Ecto neural progenitor cell (in vitro differentiated cells): ENCODE results near the gene VKORC1L1.
"Not testable (repeated sequence)": the region's sequence is repeated elsewhere in the genome, so short reads cannot be mapped to it uniquely, and the experiment has no call there.

Experiments used
- DNase-seq: peaks from one replicate; pipeline ENCODE4 v3.0.0-alpha.2; 2018; ENCODE audit warnings: low spot score

VKORC1L1 gene

DNA sequence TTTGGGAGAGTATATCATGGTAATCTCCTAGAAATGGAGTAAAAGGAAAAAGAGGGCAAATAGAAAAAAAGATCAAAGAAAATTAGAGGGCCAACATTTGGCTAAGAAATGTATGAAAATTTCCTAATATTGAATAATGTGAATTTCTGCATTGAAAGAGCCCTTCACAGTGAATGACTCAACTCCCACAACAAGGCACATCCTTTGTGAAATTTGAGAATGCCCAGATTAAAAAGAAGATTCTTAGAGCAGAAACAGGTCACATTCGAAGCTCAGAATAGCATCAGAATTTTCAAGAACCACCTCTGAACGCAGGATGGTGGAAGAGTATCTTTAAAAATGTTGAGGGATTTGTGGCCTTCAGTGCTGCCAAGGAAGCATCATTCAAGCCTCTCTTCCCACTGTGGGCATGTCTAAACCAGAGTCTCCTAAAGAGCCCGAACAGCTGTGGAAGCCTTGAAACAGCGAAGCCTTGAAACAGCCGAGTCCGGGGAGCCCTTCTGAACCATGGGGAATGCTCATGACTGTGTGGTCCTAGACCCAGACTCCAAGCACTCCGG, 65.5 kb downstream of the VKORC1L1 start:
- no peak for DNase-seq

DNA sequence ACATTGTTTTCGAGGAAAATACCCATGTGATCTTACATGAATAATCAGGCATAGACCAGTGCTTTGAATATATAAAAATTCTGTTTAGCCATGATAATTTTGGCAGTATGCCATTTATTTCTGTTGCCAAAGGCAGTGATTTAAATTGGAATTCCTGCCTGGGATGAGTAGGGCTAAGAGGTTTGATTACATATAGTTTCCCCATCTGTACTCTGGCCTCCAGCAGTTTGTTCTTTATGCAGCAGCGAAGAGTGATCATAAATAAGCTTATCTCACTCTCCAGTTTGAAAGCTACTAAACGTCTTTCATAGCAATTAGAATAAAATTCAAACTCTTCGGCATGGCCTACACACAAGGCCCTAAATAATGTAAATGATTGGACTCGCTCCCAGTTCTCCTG, 72.9 kb downstream of the VKORC1L1 start:
- not testable (repeated sequence) for DNase-seq

DNA sequence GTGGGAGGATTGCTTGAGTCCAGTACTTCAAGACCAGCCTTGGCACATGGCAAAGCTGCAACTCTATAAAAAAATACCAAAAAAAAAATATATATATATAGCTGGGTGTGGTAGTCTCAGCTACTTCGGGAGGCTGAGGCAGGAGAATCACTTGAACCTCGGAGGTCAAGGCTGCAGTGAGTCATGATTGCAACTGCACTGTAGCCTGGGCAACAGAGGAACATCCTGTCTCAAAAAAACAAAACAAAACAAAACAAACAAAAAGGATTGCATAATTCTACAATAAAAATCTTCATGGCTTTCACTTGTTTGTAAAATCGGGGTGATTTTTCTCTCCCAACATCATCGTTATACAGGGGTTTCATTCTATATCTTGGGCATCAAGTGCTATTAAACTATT, 74.0 kb downstream of the VKORC1L1 start:
- no peak for DNase-seq

DNA sequence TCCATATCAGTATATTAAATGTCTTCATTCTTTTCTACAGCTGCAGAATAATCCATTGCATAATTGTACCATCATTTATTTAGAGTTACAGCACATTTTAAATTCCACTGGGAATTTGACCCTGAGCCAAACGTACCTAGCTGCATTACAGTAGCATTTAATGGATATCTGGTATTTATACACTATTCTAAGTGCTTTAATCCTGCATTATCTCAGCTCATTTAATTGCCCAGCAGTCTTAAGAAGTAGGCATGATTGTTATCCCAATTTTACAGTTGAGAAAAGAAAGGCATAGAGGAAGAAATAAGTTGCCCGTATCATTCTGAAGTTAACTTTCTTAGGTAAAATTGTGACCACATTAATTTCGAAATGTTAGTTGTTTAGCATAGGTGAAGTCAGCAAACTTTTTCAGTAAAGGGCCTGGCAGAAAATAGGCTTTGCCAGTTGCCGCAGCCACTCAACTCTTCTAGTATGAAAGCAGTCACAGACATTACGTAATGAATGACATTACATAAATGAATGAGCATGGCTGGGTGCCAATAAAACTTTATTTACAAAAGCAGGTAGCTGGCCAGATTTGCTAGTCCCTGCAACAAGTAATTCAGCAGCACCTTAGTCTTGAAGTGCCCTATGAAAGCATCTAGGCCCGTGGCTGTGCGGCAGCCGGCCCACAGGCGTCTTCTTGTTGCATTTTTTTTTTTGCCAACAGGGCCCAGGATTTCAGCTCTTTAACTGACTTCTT, 79.1 kb downstream of the VKORC1L1 start:
- no peak for DNase-seq

DNA sequence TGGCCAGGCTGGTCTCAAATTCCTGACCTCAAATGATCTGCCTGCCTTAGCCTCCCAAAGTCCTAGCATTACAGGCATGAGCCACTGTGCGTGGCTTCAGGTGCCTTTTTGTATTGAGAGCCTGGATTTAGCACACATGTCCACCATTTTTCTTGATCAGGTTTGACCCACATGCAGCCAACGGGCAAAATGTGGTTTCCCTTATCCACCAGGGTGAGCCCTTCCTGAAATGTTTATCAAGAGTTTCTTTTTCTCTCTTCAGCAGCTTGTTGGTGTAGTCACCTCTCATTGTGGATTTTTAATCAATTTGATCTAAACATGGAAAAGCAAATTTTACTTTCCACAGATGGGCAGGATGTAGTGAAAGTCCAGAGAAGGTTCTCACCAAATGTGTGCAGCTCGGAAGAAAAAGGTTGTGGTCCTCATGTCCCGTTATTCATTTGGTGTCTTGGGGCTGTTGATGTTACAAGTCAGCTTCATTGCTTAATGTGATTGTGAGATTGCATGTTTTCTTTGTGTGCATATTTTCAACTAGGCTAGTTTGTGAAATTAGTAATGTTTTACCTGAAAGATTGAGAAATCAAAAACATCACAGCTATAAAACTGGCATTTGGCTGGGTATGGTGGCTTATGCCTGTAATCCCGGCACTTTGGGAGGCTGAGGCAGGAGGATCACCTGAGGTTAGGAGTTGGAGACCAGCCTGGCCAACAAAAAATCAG, 80.3 kb downstream of the VKORC1L1 start:
- DNase-seq: peak; percentile 20

DNA sequence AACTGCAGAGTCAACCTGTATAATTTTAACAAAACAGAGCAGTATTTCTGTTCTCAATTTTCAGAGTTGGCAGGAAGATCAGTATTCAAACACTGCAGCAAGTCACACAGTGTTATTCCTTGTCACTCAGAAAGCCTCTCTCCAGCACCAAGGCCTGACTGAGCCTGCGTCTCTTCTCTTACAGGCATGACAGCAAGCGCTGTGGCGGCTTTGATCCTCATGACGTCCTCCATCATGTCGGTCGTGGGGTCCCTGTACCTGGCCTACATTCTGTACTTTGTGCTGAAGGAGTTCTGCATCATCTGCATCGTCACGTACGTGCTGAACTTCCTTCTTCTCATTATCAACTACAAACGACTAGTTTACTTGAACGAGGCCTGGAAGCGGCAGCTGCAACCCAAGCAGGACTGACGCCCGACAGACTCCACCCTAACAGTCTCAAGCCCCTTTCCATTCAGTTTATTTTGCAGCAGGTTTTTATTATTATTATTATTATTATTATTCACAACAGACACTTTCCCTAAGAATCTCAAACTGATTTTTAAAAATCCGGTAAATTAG, 81.1 kb downstream of the VKORC1L1 start:
- DNase-seq: peak; percentile 22

DNA sequence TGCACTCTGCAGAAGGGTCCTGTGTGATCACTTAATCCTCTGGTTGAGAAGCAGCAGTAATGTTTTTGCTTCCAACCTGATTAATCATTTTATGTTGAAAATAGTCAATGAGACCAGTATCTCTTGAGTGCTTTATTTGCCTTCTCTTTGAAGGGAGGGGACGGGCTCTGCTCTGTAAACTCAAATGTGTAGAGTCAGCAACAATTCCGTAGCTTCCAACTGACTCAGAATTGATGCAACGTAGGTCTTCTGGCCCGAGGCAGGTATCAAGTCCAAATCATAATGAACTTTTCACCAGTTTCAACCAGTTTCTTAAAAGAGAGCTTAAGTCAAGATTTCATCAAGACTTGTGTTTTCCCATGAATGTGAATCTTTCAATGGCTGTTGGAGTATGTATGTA, 82.8 kb downstream of the VKORC1L1 start:
- DNase-seq: peak; percentile 6

DNA sequence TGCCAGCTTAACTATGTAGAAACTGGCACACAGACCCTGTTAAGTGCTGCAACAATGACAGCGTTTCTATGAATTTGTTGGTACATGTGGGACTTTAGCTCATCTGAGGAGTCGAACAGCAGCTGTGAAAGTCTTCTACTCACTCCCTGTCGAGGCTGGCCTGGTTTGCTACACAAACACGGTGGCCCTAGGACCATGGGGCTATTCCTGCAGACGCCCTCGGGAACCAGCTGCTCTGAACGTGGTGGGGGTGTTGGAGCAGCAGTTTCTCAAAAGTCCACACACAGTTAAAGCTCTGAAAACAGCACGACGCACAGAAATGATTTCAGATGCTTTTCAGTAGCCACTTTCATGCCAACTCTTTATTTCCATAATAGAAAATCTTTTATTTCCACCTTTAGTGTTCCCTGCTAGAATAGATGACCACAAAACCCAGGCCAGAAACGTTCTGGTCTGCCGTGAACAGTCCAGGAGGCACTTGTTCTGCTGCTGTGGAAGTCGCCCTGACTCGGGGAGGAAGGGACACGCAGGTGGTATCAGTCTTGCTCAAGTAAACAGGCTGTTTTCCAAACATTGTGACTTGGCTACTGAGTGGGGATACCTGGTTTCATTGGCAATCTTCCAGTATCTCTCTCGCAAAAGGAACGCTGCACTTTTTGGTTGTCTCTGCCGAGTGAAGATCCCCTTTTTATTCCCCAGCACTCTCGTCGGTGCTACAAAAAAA, 87.6 kb downstream of the VKORC1L1 start:
- no peak for DNase-seq

DNA sequence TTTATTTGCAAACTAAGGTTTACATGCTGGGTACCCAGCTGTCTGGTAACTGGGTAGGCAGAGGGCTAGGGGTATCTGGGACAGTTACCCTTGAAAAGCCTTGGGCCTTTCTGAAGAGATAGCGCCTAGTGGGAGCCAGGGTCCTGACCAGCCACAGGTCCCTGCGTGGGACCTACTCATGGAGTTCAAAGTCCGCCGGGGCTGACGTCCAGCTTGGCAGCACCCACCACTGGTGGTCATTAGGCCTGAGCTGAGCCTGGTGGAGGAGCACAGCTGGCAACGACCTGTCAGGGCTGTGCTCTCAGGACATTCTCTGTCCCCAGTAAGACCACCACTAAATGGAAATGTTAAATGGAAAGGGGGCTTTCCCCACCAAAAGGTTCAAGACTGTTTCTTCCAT, 89.2 kb downstream of the VKORC1L1 start:
- DNase-seq: no peak

DNA sequence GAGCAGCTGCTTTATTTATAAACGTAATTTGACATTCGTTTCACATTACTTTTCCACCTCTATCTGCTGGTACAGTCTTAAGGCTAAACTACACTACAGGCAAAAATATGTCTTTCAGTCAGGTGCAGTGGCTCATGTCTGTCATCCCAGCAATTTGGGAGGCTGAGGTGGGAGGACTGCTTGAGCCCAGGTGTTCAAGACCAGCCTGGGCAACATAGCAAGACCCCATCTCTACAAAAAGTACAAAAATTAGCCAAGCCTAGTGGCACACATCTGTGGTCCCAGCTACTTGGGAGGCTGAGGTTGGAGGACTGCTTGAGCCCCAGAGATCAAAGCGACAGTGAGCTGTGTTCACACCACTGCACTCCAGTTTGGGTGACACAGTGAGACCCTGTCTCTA, 91.8 kb downstream of the VKORC1L1 start:
- not testable (repeated sequence) for DNase-seq

DNA sequence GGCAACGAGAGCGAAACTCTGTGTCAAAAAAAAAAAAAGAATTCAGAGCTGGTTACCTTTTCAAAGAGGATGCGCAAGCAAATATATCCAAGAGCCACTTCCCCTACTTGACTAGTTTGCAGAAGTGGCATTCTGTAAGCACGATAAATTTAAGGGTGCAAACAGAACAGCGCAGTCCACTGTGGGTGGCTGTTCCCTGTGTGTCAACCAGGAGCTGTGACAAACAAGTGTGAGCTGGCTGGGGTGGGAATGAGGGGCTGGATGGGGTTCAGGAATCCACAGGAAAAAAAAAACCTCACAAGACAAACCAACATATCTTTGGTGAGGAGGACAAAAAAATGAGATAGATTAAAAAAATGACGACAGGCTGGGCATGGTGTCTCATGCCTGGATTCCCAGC, 93.3 kb downstream of the VKORC1L1 start:
- DNase-seq: no peak

DNA sequence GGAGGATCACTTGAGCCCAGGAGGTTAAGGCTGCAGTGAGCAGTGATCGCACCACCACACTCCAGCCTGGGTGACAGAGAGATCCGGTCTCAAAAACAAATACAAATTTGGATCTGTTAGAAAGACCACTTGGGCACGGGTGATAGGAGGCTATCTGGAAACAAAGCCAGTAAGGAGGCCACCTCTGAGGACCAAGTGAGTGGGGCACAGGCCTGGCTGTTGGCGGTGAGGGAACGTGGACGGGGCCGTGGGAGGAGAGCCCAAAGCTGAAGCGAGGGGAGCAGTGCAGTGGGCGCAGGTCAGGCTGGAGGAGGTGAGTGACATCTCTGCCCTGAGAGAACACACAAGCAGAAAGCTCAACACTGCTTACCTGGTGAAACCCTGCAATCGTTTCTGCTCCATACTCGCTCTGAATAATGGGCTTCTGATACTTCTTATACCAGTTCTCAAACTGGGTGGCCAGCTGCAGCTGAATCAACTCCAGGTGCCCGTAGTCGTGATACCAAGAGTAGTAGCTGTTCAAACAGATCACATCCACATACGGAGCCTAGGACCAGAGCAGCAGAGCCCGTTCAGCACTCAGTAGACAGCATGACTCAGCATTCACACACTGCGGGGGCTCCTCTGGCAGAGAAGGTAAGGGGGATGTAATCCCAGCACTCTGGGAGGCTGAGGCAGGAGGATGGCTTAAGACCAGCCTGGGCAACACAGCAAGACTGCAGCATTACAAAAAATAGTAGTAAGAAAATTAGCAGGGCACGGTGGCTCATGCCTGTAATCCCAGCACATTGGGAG, 94.7 kb downstream of the VKORC1L1 start:
- DNase-seq: no peak

DNA sequence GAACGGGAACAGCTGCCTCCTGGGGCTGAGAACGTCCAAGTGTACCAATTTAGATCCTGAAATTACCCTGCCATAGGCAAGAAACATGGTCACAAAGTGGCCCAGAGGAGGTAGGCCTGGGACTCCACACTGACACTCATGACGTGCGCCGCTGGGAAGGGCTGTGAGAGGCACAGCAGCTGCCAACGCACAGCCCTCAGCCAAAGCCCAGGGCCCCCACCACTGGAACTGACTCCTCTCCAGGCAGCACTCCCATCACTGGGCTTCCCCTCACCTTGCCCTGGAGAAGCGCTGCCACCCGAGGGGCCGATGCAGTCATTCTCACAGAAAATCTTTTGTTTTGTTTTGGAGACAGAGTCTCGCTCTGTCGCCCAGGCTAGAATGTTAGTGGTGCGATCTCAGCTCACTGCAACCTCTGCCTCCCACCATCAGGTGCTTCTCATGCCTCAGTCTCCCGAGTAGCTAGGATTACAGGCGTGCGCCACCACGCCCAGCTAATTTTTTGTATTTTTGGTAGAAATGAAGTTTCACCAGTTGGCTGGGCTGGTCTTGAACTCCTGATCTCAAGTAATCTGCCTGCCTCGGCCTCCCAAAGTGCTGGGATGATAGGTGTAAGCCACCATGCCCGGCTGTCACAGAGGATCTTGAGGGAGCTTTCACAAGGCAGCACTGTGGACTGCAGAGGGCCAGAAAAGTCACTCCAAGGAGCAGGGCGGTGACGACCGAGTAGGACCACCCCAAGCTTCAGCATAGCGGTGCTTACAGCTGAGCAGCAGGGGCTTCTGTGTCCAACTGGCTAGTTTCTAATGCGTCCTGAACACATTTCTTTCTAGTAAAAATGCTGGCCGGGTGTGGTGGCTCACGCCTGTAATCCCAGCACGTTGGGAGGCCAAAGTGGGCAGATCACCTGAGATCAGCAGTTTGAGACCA, 95.6 kb downstream of the VKORC1L1 start:
- DNase-seq: no peak

DNA sequence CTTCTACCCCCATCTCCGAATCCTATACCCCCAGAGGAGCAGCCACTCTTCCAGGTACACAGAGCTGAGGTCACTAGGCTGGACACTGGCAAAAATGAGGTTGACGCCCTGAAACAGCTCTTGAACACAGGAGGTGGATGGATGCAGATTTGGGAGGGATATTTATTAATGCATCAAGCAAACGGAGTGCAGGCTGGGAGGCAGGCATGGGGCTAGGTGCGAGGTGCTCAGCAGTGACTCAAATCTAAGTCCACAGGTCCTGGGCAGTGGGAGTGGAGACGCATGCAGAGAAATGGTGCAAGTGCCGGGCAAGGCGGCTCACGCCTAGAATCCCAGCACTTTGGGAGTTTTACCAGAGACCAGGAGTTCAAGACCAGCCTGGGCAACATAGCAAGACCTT, 98.1 kb downstream of the VKORC1L1 start:
- no peak for DNase-seq

DNA sequence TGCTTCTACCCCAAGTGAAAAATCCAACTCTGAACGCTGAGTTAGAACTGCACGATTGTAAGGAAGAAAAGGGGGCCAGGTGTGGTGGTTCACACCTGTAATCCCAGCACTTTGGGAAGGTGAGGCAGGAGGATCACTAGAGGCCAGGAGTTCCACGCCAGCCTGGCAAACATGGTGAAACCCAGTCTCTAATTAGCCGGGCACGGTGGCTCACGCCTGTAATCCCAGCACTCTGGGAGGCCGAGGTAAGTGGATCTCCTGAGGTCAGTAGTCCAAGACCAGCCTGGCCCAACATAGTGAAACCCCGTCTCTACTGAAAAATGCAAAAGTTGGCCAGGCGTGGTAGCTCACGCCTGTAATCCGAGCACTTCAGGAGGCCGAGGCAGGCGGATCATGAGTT, 100.1 kb downstream of the VKORC1L1 start:
- no peak for DNase-seq

DNA sequence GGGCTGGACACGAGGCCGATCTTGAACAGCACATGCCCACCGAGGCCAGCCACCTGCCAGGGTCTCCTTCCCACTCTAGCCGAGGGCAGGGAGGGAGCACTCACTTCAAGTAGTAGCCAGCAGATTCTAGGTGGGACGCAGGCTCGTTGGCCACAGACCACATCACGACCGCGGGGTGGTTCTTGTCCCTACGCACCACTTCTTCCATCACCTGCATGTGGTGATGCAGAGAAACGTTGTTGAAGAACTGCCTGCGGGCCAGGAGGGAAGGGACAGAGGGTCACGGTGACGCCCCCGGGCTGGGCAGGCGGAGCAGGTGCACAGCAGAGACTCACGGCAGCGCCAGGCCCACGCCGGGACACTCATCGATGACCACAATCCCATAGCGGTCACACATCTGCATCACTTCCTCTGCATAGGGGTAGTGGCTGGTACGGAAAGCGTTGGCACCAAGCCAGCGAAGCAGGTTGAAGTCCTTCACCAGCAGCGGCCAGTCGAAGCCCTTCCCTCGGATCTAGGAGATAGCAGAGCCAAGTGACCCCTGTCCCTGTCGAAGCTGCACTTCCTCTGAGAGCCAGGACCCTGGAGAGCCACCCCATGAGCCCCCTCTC, 101.4 kb downstream of the VKORC1L1 start:
- no peak for DNase-seq

DNA sequence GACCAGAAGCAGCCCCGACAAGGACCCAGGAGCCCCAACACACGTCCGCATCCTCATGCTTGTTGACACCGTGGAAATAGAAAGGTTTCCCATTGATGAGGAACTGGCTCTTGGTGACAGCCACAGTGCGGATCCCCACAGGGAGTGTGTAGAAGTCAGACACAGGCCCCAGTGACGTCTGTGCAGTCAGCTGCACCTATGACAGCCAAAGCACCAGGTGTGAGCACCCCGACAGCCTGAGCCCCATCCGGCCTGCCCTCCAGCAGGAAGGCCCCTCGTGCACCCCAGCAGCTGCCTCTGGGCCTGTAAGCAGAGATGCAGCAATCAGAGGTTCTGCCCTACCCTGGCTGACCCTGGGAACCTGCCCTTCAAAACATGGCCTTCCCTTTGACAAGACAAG, 102.0 kb downstream of the VKORC1L1 start:
- no peak for DNase-seq

DNA sequence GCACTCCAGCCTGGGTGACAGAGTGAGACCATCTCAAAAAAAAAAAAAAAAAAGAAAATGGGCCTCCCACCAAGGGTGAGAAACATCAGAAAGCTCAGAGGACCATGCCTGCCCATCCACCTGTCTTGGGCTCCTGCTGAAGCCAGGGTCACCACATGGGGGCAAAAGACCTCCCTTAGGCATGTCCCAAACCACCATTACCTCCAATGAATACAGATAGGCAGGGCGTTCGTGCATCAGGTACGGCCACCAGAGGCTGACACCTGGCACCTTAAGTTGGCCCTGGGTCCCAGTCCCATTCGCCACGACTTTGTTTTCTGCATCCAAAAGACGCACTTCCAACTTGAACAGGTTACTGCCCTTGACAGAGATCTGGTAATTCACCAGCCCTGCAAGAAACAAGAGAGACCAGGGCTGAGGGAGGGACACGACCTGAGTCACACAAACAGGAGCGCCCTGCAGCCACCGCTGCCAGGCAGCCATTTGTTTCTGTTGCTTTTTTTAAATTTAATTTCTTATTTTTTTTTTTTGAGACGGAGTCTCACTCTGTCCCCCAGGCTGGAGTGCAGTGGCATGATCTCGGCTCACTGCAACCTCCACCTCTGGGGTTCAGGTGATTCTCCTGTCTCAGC, 103.1 kb downstream of the VKORC1L1 start:
- no peak for DNase-seq

DNA sequence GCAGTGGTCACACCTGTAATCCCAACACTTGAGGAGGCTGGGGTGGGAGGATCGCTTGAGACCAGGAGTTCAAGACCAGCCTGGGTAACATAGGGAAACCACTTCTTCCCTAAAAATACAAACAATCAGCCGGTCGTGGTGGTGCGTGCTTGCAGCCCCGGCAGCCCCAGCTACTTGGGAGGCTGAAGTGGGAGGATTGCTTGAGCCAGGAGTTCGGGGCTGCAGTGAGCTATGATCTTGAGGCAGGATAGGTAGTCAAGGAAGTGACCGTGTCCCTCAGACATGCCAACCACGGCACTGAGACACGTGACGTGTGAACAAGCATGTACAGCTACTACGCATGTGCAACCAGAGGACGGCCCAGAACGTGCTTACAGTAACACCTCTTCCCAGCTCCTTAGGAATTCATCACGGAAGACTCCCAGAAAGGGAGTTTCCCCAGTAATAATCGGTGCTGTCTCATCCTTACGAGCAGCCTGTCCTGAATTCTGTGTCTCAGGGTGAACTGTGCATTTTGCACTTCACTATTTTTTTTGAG, 103.9 kb downstream of the VKORC1L1 start:
- no peak for DNase-seq
